IPS-18c (cell line): ENCODE data around the gene GJC3.
A peak's percentile ranks its signal among the peaks of the same experiment; 100 is the strongest.
"Not testable (repeated sequence)": the region's sequence is repeated elsewhere in the genome, so short reads cannot be mapped to it uniquely, and the experiment has no call there.

Source experiments
- H3K4me3 ChIP-seq: 2 replicates; pipeline ENCODE4 v1.7.0; 2013; ENCODE audit warnings: low read depth, mild to moderate bottlenecking, low read length, moderate library complexity; ENCODE audit not compliant: insufficient read depth
- H3K9me3 ChIP-seq: one replicate; pipeline ENCODE4 v1.6.1; 2013; ENCODE audit warnings: mild to moderate bottlenecking, low read length, moderate library complexity; ENCODE audit not compliant: control insufficient read depth, insufficient read depth

GJC3 gene

DNA sequence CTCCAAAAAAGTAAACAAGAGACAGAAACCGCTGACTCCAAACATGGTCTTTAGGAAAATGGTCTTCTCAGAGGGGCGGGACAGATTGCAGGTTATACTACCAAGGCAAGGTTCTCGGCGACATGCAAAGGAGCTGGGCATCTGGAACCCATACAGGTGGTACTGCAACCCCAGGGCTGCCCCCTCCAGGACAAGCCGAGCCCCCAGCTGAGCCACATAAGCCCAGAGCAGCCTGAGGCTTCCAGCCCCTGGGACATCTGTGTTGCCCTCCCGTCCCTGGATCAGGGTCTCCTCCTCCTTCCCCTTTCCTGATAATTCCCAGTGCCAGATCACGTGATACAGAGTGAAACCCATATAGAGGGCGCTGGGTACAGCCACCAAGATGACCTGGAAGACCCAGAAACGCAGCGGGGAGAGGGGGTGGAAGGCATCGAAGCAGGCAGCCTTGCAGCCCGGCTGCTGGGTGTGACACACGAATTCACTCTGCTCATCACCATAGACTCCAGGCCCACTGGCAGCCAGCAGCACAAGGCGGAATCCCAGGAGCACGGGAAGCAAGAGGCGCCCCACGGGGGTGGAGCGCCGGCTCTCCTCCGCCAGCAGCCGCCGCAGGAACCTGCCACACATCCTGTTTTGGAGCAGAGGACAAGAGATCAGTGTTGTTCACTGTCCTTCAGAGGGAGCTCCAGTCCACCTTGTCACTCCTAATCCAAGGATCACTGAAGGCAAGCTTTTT is at the start of gene GJC3:
GJC3 (minus strand) TSS at position 627 of the 736 bp plus-strand sequence; CDS start at position 627, 0 bp downstream.
- H3K4me3 ChIP-seq: peak within 1 kb of the TSS; percentile 36
- peaks cover 2% of the 10 kb centered on the region for H3K9me3 ChIP-seq

- H3K9me3 ChIP-seq: no peaks in the 10 kb centered on the region
These were observed 47.2 kb upstream of the GJC3 start for GRCh38 chr7:99976626-99977025.

GRCh38 chr7:99975782-99976521 is 46.5 kb upstream of the GJC3 start, which contains the start of gene AZGP1:
AZGP1 (minus strand) TSS chr7:99976031; CDS start chr7:99976020, 11 bp downstream.
- H3K9me3 ChIP-seq: no peaks in the 10 kb centered on the region
- no peak within 1 kb of the TSS for H3K4me3 ChIP-seq

More at GRCh38 chr7:99976626-99977025, 47.2 kb upstream of the GJC3 start:
- H3K4me3 ChIP-seq: no peak overlapping the region

- Histone ChIP-seq H3K9me3 (no peaks in the 10 kb centered on the region), H3K4me3 (no peak overlapping the region)
These were observed 45.3 kb upstream of the GJC3 start for GRCh38 chr7:99974681-99975080.

DNA sequence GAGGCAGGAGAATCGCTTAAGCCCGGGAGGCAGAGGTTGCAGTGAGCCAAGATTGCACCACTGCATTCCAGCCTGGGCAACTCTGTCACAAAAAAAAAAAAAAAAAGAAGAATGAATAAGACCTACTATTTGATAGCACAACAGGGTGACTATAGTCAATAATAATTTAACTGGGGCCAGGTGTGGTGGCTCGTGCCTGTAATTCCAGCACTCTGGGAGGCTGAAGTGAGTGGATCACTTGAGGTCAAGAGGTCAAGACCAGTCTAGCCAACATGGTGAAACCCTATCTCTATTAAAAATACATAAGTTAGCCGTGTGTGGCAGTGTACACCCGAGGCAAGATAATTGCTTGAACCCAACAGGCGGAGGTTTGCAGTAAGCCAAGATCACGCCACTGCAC is 44.4 kb upstream of the GJC3 start:
- not testable (repeated sequence) for H3K4me3 ChIP-seq, H3K9me3 ChIP-seq

- Histone ChIP-seq H3K9me3 (no peaks in the 10 kb centered on the region), H3K4me3 (no peak overlapping the region)
These were observed 41.8 kb upstream of the GJC3 start for GRCh38 chr7:99971242-99971641.

GRCh38 chr7:99969813-99970212 is 40.4 kb upstream of the GJC3 start:
- H3K9me3 ChIP-seq, H3K4me3 ChIP-seq: not testable (repeated sequence)

GRCh38 chr7:99969298-99969697 is 39.9 kb upstream of the GJC3 start:
- no peak overlapping the region for H3K4me3 ChIP-seq
- no peaks in the 10 kb centered on the region for H3K9me3 ChIP-seq

- H3K4me3 ChIP-seq: no peak overlapping the region
- H3K9me3 ChIP-seq: no peaks in the 10 kb centered on the region
These were observed 29.3 kb upstream of the GJC3 start for GRCh38 chr7:99958564-99959227.

- Histone ChIP-seq H3K9me3 (peaks cover 3% of the 10 kb centered on the region), H3K4me3 (no peak overlapping the region)
These were observed 25.8 kb upstream of the GJC3 start for GRCh38 chr7:99955247-99955646.

GRCh38 chr7:99954643-99955042 is 25.2 kb upstream of the GJC3 start:
- H3K4me3 ChIP-seq, H3K9me3 ChIP-seq: not testable (repeated sequence)

DNA sequence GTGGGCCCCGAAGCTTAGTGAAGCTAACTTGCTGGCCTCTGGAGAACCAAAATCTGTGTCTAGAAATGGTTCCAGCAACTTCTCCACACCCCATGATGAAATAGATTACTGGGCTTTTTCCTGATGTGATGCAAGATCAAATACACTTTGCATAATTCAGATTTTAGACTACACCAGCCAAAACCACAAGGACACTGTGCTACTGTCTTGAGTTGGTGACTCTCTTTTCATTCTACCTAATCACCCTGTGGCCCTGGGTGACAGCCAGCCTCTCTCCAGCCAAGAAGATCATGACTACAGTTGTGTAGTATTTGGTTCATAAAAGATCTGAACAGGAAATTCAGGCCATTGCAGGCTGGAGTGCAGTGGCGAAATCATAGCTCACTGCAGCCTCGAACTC is 24.2 kb upstream of the GJC3 start:
- Histone ChIP-seq H3K4me3 (no peak overlapping the region), H3K9me3 (peaks cover 4% of the 10 kb centered on the region)

DNA sequence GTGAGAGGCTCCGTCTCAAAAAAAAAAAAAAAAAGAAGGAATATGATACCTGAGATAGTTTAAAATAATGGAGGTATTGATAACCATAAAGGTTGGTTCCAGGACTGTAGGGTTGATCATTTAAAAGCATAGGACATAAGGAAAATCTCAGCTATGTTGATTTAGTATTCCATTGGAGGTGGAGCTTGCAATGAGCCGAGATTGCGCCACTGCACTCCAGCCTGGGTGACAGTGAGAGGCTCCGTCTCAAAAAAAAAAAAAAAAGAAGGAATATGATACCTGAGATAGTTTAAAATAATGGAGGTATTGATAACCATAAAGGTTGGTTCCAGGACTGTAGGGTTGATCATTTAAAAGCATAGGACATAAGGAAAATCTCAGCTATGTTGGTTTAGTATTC is 23.2 kb upstream of the GJC3 start:
- H3K4me3 ChIP-seq, H3K9me3 ChIP-seq: not testable (repeated sequence)

DNA sequence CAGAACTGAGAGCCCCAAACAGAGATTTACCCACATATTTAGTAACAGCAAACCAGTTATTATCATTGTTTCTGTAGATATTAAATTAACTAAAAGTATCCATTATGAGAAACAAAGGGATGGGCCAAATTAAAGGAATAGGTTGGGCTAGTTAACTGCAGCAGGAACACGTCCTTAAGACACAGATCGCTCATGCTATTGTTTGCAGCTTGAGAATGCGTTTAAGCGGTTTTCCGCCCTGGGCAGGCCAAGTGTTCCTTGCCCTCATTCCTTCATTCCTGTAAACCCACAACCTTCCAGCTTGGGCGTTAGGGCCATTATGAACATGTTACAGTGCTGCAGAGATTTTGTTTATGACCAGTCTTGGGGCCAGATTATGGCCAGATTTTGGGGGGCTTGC is 21.4 kb upstream of the GJC3 start:
- not testable (repeated sequence) for H3K9me3 ChIP-seq, H3K4me3 ChIP-seq

DNA sequence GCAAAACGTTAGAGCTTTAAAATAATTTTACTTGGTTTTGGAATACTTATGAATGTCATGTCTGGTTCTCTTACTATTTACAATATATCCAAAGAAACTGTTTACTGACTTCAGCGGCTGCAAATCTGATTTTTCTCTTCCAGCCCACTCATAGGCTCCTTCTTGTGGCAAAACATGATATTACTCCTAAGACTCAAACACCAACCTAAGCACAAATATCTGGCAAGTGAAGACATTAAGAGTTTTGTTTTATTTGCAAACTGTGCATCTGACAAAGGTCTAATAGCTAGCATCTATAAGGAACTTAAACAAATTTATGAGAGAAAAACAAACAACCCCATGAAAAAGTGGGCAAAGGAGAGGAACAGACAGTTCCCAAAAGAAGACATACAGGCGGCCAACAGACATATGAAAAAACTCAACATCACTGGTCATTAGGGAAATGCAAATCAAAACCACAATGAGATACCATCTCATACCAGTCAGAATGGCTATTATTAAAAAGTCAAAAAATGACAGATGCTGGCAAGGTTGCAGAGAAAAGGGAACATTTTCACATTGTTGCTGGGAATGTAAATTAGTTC is 20.3 kb upstream of the GJC3 start:
- Histone ChIP-seq H3K4me3 (no peak overlapping the region), H3K9me3 (peaks cover 4% of the 10 kb centered on the region)

DNA sequence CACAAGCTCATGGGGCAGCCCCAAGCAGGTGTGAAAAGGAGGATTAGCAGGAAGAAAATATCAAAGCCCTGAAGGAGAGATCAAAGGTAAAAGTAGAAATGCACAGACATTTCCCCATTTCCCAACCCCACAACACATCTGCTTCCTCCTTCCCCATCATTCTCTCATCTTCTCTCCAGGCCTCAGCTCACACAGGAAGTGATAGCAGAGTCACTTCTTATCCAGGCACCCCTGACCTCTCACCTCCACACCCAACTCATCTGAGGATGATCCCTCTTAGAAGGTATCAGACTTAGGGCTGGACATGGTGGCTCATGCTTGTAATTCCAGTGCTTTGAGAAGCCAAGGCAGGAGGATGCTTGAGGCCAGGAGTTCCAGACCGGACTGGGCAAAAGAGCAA is 18.2 kb upstream of the GJC3 start:
- no peak overlapping the region for H3K4me3 ChIP-seq
- peaks cover 4% of the 10 kb centered on the region for H3K9me3 ChIP-seq

GRCh38 chr7:99944497-99945070 is 15.2 kb upstream of the GJC3 start:
- no peak overlapping the region for H3K4me3 ChIP-seq
- peaks cover 2% of the 10 kb centered on the region for H3K9me3 ChIP-seq
